ENCODE measurements around the gene PSME1.
"Not testable (repeated sequence)": the region's sequence is repeated elsewhere in the genome, so short reads cannot be mapped to it uniquely, and the experiment has no call there.

Gene PSME1

DNA sequence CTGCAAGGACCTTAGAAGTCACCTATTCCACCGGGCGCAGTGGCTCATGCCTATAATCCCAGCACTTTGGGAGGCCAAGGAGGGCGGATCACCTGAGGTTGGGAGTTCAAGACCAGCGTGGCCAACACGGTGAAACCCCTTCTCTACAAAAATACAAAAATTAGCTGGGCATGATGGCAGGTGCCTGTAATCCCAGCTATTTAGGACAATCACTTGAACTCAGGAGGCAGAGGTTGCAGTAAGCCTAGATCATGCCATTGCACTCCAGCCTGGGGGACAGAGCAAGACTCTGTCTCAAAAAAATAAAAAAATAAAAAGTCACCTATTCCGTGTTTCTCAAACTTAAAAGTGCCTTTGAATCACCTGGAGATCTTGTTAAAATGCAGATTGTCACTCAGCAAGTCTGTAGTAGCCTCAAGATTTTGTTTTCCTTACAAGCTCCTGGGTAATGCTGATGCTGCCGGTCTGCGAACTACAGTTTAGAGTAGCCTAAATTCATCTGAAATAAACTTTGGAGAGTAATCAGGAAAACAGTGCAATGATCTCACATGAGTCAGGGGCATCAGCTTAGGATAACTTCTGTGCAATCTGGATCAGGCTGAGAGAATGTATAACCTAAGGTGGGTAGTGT, 30.3 kb upstream of the PSME1 start:
- H3K27me3 ChIP-seq (ENCODE audit: control insufficient read depth, insufficient read depth, low read length, poor library complexity, severe bottlenecking); H3K9me3 ChIP-seq (ENCODE audit: control insufficient read depth, low read length); H3K27ac ChIP-seq (ENCODE audit: insufficient read depth, low read depth, low read length, poor library complexity, severe bottlenecking); H3K36me3 ChIP-seq (ENCODE audit: control insufficient read depth, insufficient read depth, low read length); H3K4me1 ChIP-seq (ENCODE audit: control insufficient read depth, insufficient read depth, low read length); H3K4me3 ChIP-seq (ENCODE audit: insufficient read depth, low read depth, low read length): not testable (repeated sequence)
- 93% methylated on average over 8 of the region's 8 CpGs for WGBS, 2 experiments

GRCh38 chr14:24106672-24107271, 29.2 kb upstream of the PSME1 start:
- Histone ChIP-seq H3K27ac (ENCODE audit: insufficient read depth, low read depth, low read length, poor library complexity, severe bottlenecking) (no peak overlapping the region), H3K9me3 (ENCODE audit: control insufficient read depth, low read length) (no peaks in the 10 kb centered on the region), H3K36me3 (ENCODE audit: control insufficient read depth, insufficient read depth, low read length) (no peaks in the 10 kb centered on the region), H3K27me3 (ENCODE audit: control insufficient read depth, insufficient read depth, low read length, poor library complexity, severe bottlenecking) (no peaks in the 10 kb centered on the region), H3K4me1 (ENCODE audit: control insufficient read depth, insufficient read depth, low read length) (no peaks in the 10 kb centered on the region), H3K4me3 (ENCODE audit: insufficient read depth, low read depth, low read length) (no peak overlapping the region)
- 97 to 100% methylated on average over 1 to 3 of the region's 4 CpGs for WGBS, 2 experiments

- Histone ChIP-seq H3K36me3 (ENCODE audit: control insufficient read depth, insufficient read depth, low read length) (no peaks in the 10 kb centered on the region), H3K9me3 (ENCODE audit: control insufficient read depth, low read length) (no peaks in the 10 kb centered on the region), H3K27me3 (ENCODE audit: control insufficient read depth, insufficient read depth, low read length, poor library complexity, severe bottlenecking) (no peaks in the 10 kb centered on the region), H3K4me1 (ENCODE audit: control insufficient read depth, insufficient read depth, low read length) (no peaks in the 10 kb centered on the region), H3K27ac (ENCODE audit: insufficient read depth, low read depth, low read length, poor library complexity, severe bottlenecking) (no peak overlapping the region), H3K4me3 (ENCODE audit: insufficient read depth, low read depth, low read length) (no peak overlapping the region)
- 49 to 63% methylated on average over 4 to 5 of the region's 5 CpGs for WGBS, 2 experiments
Observed at GRCh38 chr14:24108336-24108874, 27.6 kb upstream of the PSME1 start.

DNA sequence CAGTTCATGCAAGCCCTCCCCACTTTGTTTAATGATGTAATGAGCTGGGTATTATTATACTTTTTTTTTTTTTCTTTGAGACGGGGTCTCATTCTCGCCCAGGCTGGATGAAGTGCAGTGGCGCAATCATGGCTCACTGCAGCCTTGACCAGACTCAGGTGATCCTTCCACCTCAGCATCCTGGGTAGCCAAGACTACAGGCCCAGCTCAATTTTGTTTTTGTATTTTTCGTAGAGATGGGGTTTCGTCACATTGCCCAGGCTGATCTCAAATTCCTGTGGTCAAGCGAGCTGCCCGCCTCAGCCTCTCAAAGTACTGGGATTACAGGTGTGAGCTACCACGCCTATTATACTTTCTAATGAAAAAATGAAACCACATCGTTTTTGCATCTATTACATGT, 25.9 kb upstream of the PSME1 start:
- no peaks in the 10 kb centered on the region for H3K4me1 ChIP-seq (ENCODE audit: control insufficient read depth, insufficient read depth, low read length)
- no peak overlapping the region for H3K4me3 ChIP-seq (ENCODE audit: insufficient read depth, low read depth, low read length)
- H3K27ac ChIP-seq (ENCODE audit: insufficient read depth, low read depth, low read length, poor library complexity, severe bottlenecking): no peak overlapping the region
- no peaks in the 10 kb centered on the region for H3K9me3 ChIP-seq (ENCODE audit: control insufficient read depth, low read length)
- no peaks in the 10 kb centered on the region for H3K27me3 ChIP-seq (ENCODE audit: control insufficient read depth, insufficient read depth, low read length, poor library complexity, severe bottlenecking)
- H3K36me3 ChIP-seq (ENCODE audit: control insufficient read depth, insufficient read depth, low read length): no peaks in the 10 kb centered on the region
- WGBS, 2 experiments: 84 to 85% methylated on average over 9 of the region's 9 CpGs

- 91 to 95% methylated on average over 1 of the region's 1 CpG for WGBS, 2 experiments
- no peaks in the 10 kb centered on the region for H3K4me1 ChIP-seq (ENCODE audit: control insufficient read depth, insufficient read depth, low read length)
- H3K27me3 ChIP-seq (ENCODE audit: control insufficient read depth, insufficient read depth, low read length, poor library complexity, severe bottlenecking): no peaks in the 10 kb centered on the region
- H3K4me3 ChIP-seq (ENCODE audit: insufficient read depth, low read depth, low read length): no peak overlapping the region
- no peaks in the 10 kb centered on the region for H3K36me3 ChIP-seq (ENCODE audit: control insufficient read depth, insufficient read depth, low read length)
- no peak overlapping the region for H3K27ac ChIP-seq (ENCODE audit: insufficient read depth, low read depth, low read length, poor library complexity, severe bottlenecking)
- no peaks in the 10 kb centered on the region for H3K9me3 ChIP-seq (ENCODE audit: control insufficient read depth, low read length)
Observed at GRCh38 chr14:24110523-24110922, 25.5 kb upstream of the PSME1 start.

DNA sequence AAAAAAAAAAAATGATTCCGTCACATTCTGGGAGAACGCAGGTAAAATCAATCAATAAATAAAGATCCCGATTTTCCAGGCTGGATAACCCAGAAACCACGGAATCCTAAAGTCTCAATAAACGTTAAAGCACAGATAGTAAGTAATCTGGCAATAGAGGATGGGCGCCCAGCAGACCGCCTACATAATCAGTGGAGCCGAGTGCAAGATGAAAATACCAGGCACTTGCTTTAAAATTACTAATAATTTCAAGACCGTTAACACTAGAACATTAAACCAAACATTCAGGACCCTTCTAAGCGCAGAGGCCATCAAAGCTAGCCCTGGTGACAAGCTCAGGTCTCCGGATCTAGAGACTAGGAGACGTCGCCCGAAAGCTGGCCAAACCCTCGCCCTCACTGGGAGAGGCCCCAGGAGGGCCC, 22.6 kb upstream of the PSME1 start:
- peak overlapping the region; percentile 89 for H3K27ac ChIP-seq (ENCODE audit: insufficient read depth, low read depth, low read length, poor library complexity, severe bottlenecking)
- peak overlapping the region; percentile 91 for H3K4me3 ChIP-seq (ENCODE audit: insufficient read depth, low read depth, low read length)
- no peaks in the 10 kb centered on the region for H3K27me3 ChIP-seq (ENCODE audit: control insufficient read depth, insufficient read depth, low read length, poor library complexity, severe bottlenecking)
- H3K4me1 ChIP-seq (ENCODE audit: control insufficient read depth, insufficient read depth, low read length): no peaks in the 10 kb centered on the region
- H3K9me3 ChIP-seq (ENCODE audit: control insufficient read depth, low read length): no peaks in the 10 kb centered on the region
- 23 to 24% methylated on average over 15 of the region's 15 CpGs for WGBS, 2 experiments
- peaks cover 14% of the 10 kb centered on the region for H3K36me3 ChIP-seq (ENCODE audit: control insufficient read depth, insufficient read depth, low read length)

GRCh38 chr14:24113801-24114531, 22.0 kb upstream of the PSME1 start:
- Histone ChIP-seq H3K4me3 (ENCODE audit: insufficient read depth, low read depth, low read length) (peak overlapping the region; percentile 91), H3K9me3 (ENCODE audit: control insufficient read depth, low read length) (no peaks in the 10 kb centered on the region), H3K27me3 (ENCODE audit: control insufficient read depth, insufficient read depth, low read length, poor library complexity, severe bottlenecking) (no peaks in the 10 kb centered on the region), H3K36me3 (ENCODE audit: control insufficient read depth, insufficient read depth, low read length) (peaks cover 18% of the 10 kb centered on the region), H3K4me1 (ENCODE audit: control insufficient read depth, insufficient read depth, low read length) (no peaks in the 10 kb centered on the region), H3K27ac (ENCODE audit: insufficient read depth, low read depth, low read length, poor library complexity, severe bottlenecking) (peak overlapping the region; percentile 89)
- WGBS, 2 experiments: 0 to 1% methylated on average over 42 of the region's 42 CpGs

DNA sequence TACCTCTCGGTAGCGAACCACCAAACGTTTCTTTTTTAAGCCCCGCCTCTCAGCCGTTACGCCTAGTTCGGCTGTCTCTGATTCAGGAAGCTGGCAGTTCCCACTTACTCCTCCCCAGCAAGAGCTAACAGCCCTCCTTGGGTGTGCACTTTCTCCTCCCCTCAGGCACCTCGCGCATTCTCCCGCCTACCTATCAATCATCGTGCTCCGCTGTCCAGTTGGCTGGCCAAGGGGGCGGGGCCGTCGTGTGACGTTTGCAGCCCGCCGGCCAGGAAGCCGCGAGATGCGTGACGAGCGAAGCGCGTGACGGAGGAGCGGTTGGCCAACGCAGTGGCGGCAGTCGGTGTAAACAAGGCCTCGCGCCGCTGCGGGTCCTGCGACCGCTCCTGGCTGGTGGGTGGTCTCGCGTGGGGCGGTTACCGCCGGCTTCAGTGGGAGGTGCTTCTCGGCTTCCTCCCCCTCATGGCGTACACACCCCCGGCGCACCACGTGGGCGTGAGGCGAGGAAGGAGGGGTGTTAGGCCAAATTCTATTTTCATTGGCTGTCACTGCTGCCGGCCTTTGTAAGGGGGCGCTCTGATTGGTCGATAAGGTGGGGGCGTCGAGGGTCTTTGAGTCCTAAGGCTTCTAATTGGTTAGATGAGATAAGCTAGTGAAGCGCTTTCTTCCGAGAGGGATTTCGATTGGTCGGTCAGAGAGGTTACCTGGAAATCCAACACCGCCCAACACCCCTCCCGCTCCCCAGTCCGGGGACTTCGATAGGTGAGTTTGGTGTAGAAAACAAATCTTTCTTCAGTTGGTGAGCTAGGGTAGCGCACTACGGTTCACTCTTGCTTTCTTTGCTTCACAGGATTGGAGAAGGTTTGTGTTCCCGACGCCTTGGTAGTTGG, 21.2 kb upstream of the PSME1 start, which contains the start of the genes DCAF11 and NRL:
Gene DCAF11 (plus strand): TSS at position 246 of the 890 bp plus-strand sequence. CDS start 818 bp downstream, outside the sequence.
Gene NRL (minus strand): TSS at position 418 of the 890 bp plus-strand sequence. CDS start 32,101 bp downstream, outside the sequence.
- peak within 1 kb of the TSS; percentile 89 for H3K27ac ChIP-seq (ENCODE audit: insufficient read depth, low read depth, low read length, poor library complexity, severe bottlenecking)
- H3K4me1 ChIP-seq (ENCODE audit: control insufficient read depth, insufficient read depth, low read length): no peaks in the 10 kb centered on the region
- peaks cover 25% of the 10 kb centered on the region for H3K36me3 ChIP-seq (ENCODE audit: control insufficient read depth, insufficient read depth, low read length)
- H3K9me3 ChIP-seq (ENCODE audit: control insufficient read depth, low read length): no peaks in the 10 kb centered on the region
- 0% methylated on average over 65 of the region's 65 CpGs for WGBS, 2 experiments
- H3K27me3 ChIP-seq (ENCODE audit: control insufficient read depth, insufficient read depth, low read length, poor library complexity, severe bottlenecking): no peaks in the 10 kb centered on the region
- H3K4me3 ChIP-seq (ENCODE audit: insufficient read depth, low read depth, low read length): peak within 1 kb of the TSS; percentile 91

GRCh38 chr14:24115422-24116127, 20.4 kb upstream of the PSME1 start:
- peaks cover 25% of the 10 kb centered on the region for H3K36me3 ChIP-seq (ENCODE audit: control insufficient read depth, insufficient read depth, low read length)
- no peak overlapping the region for H3K27ac ChIP-seq (ENCODE audit: insufficient read depth, low read depth, low read length, poor library complexity, severe bottlenecking)
- H3K4me1 ChIP-seq (ENCODE audit: control insufficient read depth, insufficient read depth, low read length): no peaks in the 10 kb centered on the region
- H3K4me3 ChIP-seq (ENCODE audit: insufficient read depth, low read depth, low read length): peak overlapping the region; percentile 91
- no peaks in the 10 kb centered on the region for H3K9me3 ChIP-seq (ENCODE audit: control insufficient read depth, low read length)
- 7 to 9% methylated on average over 14 of the region's 14 CpGs for WGBS, 2 experiments
- H3K27me3 ChIP-seq (ENCODE audit: control insufficient read depth, insufficient read depth, low read length, poor library complexity, severe bottlenecking): no peaks in the 10 kb centered on the region
